ENCODE results near the gene GABRG3.
"Not testable (repeated sequence)": the region's sequence is repeated elsewhere in the genome, so short reads cannot be mapped to it uniquely, and the experiment has no call there.

The GABRG3 gene

DNA sequence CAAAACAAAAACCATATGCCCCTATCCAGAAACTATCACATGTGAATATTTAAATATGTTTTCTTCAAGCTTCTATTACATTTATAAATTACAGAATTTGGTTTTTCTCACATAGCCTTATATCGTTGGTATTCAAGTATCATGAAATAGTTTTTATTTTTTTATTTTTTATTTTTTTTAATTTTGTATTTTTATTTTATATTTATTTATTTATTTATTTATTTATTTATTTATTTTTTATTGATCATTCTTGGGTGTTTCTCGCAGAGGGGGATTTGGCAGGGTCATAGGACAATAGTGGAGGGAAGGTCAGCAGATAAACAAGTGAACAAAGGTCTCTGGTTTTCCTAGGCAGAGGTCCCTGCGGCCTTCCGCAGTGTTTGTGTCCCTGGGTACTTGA lies 32.0 kb downstream of the GABRG3 start:
- not testable (repeated sequence) for DNase-seq

DNA sequence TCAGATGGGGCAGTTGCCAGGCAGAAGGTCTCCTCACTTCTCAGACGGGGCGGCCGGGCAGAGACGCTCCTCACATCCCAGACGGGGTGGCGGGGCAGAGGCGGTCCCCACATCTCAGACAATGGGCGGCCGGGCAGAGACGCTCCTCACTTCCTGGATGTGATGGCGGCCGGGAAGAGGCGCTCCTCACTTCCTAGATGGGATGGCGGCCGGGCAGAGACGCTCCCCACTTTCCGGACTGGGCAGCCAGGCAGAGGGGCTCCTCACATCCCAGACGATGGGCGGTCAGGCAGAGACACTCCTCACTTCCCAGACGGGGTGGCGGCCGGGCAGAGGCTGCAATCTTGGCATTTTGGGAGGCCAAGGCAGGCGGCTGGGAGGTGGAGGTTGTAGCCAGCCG lies 33.2 kb downstream of the GABRG3 start:
- not testable (repeated sequence) for DNase-seq

DNA sequence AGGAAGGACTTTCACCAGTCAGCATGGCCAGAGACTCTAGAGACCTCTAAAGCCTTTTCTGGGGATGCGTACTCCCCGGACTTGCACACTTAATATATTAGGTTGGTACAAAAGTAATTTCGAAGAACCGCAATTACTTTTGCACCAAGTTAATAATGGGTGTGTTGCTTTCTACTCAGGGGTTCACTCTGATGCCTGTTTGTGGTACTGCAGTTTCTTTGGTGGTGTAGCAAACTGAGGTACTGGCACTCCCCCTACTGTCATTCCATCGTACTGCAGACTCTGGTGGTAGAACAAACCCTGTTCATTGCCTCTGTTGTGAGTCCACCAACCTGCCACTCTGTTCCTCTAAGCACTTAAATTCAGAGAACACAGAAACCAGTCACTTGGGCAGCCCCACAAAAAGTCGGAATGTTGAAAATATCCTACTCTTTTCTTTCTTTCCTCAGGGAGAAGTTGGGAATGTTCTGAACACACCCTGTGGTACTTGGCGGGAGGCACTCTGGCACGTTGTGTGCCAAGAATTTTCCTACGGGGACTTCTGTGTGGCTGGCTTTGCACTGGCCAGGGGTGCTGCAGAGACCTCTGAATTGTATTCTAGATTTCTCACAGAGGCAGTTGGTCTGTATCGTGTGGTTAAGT lies 46.3 kb downstream of the GABRG3 start:
- peak; percentile 81 for DNase-seq

DNA sequence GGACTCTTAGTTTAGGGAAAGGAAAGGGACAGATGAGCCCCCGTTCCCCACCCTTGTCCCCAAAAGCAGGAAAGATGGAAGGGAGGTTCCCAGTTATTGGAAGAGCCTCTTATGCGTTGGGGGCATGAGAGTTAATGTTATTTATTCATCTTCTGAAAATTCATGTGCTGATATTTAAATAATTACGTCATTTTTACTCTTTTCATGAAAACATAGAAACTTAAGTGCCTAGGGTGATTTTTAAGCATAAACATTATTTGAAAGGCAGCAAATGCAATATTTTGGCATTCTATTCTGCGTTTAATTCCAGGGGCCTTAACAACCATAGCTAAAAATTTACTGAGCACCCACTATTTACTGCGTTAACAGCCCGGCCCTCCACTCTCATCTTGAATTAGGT lies 48.7 kb downstream of the GABRG3 start:
- no peak for DNase-seq

DNA sequence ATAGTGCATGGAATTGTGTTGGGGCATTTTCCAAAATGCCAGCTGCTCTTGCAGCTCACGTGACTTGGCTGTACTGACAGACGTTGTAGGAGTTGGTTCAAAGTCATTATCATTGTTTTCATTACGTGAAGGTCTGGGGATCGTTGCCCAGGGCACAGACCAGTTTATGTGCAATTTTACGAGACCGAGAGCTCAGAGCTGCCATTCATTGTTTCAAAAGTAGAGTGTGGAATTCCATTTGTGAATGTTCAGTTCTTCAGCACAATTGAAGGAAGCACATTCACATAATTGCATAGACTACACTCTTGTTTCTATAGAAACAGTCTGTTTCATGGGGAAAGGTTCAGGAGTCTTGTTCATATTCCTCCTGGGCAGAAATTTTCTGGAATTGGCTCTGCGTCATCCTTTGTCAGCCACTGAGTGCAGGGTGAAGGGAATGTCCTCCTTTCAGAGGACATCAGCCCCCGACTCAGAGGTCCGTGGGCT lies 54.5 kb downstream of the GABRG3 start:
- DNase-seq, result no peak

DNA sequence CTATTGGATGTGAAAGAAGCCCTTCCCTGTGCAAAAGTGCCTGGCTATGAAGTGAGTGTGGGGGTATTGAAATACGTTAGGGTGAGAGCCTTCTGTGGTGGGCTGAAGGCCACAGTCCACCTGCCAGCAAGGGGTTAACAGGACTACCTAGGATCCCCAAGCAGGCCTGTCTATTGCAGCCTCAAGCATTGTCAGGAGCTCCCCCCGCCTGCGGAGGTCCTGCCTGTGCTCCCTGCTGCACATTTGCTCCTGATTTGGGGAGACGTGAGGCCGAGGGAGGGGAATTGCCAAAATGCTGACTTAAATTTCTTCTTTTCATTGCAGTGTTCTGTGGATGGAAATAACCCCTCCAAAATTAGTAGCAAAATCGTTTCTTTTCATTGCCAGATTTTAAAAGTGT lies 56.2 kb downstream of the GABRG3 start:
- no peak for DNase-seq

DNA sequence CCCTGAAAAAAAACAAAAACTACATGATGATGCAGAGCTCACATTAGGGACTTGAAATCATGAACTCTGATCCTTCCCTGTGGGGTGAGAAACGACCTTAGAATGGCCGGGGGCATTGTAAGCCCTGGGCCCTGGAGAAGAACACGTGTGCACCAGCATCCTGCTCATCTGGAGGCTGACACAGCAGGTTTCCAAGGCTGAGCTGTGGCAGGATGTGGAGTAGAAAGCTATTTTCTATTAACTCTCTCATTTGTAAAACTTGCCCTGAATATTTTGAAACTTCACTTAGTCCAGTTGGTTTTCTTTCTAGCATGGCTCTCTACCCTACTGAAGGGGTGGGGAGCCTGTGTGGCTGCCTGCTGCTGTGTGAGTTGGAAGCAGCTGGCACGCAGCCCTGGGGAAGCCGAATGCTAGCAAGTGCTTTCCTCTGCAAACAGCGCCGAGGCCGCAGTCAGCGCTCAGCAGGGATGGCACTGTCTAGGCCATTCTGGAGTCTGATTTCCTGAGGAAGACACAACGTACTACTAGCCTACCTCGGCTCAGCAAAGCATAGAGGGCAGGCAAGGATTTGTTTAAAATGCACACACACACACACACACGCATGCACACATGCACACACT lies 58.0 kb downstream of the GABRG3 start:
- peak; percentile 33 for DNase-seq

DNA sequence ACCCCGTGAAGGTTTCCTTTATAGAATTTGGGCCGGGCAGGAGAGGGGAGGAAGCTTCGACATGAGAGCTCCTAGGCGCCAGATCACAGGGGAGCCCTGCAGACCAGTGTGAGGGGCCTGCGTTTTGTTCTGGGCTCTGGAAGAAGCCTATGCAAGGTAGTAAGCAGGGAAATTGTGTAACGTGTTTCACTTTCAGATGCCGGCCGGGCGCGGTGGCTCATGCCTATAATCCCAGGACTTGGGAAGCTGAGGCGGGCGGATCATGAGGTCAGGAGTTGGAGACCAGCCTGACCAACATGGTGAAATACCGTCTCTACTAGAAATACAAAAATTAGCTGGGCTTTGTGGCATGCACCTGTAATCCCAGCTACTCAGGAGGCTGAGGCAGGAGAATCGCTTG lies 65.2 kb downstream of the GABRG3 start:
- no peak for DNase-seq

DNA sequence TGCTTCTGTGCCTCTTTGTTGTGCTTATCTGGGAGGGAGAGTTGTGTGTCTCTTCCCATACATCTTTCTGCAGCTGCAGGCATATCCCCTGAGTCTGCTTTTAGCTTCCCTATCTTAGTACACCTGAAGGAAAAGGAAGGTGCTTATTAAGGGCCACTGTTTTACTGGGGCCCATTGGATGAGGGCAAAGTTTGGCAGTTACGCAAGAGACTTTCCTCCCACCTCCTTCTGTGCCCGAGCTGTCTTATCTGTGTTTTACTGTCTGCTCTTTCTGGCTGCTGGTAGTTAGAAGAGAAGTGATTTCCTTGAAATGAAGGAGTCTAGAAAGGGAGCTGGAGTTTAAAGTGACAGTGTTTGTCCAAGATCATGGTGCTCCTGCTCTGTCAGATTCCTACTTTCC lies 66.5 kb downstream of the GABRG3 start:
- no peak for DNase-seq

DNA sequence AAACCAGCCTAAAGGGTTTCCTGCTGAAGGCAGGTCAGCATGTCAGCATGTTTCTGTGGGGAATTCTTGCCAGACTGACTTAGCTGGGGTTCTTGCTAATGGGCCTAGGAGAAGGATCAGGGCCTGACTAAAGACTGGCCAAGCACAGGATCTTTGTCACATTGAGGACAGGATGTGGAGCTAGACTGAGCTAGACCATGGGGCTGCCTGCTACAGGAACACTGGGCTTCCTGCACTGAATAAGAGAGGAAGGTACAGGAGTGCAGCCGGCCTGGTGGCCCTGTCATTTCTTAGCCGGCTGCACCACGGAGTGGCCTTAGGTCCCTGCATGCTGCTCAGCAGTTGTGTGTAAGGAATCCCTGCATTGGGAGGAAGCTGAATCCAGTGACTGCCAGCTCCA lies 68.2 kb downstream of the GABRG3 start:
- no peak for DNase-seq

DNA sequence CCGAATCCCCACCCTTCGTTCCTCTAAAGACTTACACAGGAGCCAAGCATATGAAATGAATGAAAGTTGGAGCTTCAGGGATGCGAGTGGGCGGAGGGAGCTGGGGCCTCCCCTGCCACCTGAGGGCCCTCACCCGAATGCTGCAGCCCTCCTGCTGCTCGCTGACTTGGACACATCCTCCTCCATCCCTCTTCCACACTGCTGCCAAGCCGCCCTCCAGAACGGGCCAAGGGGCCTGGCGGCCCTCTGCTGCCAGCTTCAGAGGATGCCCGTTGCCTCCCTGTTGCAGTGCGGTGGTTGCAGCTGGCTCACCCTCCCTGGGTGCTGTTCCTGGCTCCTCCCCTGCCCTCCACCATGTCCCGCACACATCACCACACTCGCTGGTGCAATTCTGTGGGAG lies 71.2 kb downstream of the GABRG3 start:
- no peak for DNase-seq

DNA sequence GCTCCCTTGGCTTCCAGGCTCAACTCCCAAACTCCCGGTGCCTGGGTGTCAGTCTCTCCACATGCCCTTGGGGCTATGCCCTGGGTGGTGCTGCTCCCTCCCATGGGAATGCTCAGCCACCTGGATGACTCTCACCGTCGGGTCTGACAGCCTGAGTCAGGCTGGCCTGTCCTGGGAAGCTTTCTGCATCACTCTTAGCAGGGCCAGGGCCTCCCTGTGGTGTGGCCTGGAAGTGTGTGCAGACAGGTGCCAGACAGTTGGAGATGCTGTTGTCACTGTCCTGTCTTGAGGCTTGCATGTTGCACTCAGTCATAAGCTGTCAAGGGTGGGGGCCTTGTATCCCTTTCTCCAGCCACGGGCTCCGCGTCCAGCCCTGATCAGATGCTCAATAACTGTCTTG lies 71.7 kb downstream of the GABRG3 start:
- no peak for DNase-seq

DNA sequence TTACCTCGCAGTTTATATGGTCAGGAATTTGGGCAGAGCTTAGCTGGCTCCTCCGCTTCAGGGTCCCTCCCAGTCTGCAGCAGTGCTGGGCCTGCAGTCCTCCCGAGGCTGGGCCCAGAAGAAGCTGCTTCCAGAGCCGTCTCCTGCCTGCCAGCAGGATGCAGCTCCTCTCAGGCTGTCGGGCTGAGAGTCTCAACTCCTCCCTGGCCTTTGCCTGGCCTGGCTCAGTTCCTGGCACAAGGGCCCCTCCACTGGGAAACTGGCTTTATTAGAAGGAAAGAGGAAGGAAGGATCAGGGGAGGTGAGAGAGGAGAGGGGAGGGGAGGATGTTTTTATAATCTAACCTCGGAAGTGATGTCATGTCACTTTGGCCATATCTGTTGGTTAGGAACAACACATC lies 72.8 kb downstream of the GABRG3 start:
- no peak for DNase-seq

DNA sequence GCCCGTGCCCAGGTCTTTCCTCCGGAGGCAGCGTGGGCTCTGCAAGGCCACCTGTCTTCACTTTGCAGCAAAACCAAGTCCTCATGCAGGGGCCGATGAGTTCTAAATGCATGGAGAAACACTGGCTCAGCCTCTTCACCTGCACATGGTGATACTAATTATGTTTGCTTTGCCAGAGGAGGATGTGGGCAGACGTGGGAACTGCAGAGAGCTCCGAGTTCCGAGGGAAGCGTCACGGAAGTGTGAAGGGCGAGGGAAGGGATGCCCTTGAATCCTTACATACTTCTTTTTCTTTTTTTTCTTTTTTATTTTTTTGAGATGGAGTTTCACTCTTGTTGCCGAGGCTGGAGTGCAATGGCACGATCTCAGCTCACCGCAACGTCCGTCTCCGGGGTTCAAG lies 74.8 kb downstream of the GABRG3 start:
- no peak for DNase-seq

DNA sequence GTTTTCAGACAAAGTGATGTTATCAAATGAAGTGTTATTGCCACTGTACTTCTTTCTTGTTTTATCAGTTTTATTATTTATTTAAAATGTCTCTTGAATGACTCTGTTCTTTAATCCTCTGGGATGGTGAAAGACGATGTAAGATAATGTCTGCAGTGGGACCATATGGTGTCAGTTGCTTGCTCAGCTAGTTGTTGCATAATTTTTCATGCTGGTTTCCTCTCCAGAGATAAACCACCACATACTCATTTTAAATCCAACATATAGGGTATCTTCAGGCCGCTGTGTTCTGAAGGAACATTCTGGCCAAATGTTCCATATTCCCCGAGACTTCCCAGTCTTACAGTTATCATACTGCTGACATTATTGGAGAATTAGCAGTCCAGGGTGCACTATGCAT lies 75.9 kb downstream of the GABRG3 start:
- DNase-seq, result no peak

DNA sequence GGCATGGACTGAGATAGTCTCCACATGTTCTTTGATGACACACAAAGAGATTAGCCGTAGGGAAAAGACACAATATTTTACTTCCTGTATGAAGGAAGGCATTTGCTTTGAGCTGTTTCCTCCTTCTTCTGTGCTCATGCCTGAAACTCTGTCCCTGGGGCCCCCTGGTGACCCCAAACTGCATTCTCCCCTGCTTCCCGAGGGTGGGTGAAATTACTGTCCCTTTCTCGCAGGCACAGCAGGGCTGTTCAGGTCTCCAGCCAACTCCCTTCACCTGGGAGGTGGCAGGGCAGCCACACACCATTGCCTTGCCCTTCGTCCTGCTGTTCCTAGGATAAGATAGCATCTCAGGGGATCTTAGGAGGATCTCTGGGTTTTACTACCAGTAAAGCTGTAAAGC lies 79.2 kb downstream of the GABRG3 start:
- no peak for DNase-seq

DNA sequence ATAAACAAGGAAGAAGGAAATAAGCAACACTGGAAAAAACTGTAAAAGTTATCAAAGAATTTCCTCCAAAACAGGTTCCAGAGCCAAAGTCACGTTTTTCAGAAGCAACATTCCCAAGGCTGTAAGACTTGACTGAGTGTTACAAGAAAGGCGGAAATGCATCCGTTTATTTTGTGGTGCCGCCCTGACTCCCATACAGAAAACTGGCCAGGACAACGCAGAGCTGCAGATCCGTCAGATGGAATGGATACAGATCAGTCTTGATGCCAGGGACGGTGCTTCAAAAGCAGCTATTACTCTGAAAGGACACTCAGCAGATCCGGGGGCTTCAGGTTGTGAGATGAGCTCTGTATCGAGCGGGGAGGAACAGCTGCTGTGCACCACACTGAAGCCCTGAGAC lies 83.4 kb downstream of the GABRG3 start:
- no peak for DNase-seq

DNA sequence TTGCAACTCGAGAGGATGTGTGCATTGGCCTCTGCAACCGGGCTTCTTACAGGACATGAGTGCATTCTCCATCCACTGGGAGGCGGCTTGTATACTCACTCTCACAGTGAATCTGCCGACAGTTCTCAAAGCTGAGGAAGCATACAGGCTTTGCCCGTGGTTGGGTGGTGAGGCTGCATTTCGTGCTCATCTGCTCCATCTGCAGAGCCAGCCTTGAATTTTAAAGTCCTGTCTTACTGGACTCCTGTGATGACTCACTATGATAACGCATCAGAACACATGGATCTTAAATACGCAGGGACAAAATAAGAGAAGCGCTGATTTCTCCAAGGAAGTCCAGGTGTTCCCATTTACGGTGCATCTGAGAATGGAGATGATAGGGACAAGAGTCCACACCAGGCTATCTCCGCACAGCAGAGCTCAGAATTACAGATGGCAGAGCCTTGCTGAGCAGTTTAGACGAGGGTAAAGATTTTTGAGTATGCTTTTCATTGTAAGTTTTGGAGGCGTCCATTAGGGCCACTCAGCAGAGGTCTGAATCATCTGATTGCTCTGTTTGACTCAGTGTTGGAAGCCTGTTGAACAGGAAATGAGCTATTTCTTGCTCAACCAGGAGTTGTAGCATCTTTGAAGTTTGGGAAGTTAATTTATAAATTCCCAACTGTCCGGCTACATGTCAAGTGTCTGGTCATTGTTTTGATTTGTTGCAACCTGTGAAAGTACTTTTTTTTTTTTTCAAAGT lies 87.1 kb downstream of the GABRG3 start:
- peak; percentile 44 for DNase-seq

DNA sequence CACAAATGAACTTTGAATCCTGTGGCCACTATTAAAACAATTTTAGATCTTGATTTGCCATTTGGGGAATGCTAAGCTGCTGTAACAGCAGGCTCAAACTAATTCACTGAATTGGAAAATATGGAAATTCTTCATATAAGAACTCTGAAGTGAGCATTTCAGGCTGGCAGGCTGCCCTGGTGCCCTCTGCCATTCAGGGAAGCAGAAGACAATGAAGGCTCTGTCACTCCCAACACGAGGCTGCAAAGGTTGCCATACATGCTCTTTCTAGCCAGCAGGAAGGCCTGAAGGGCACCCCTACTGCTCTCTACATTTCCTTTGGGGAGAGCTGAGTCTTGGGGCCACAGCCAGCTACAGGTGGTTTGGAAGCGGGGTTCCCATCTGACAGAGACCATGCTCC lies 88.0 kb downstream of the GABRG3 start:
- no peak for DNase-seq

DNA sequence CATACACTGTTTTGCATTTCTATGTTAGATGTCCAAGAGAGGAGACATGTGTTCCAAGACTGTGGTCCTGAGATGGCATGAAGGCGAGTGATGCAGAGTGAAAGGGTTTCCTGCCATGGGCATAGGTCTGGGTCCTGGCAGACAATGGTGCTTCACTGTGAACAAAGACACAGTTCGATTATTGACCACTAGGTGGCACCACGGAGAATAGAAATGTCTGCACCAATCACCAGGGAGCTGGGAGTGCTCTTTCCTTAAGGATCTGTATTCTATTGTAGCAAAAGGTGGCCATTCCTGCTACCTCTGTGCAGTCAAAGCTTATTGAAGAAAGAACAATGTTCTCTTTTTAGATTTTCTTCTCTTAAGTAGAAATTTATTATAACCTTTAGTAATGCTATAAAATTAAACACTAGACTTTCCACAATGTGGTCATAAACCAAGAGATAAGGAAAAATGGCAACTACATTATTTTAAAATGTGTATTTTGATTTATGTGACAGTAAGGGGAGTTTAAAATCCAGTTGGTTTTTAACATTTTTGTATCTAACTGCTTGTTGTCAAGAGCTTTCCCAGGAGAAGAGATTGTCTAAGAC lies 88.7 kb downstream of the GABRG3 start:
- DNase-seq, result peak; percentile 62

DNA sequence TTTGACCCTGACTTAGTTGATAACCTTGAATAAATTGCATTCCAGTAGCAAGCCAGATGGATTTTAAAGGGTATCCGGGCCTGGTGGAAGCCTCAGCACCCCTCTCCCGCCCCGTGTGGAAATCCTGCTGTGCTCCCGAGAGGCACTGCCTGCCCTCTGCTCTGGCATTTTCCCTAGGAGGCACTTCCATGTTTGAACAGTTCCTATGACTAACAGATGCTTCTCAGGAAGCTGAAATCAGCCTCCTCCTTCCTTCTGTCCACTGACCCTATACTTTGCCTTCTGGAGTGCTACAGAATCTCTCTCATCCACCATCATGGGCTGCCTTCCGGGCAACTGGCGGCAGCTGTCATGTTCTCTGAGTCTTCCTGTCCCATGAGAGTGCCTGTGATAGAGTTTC lies 90.8 kb downstream of the GABRG3 start:
- DNase-seq, result no peak

DNA sequence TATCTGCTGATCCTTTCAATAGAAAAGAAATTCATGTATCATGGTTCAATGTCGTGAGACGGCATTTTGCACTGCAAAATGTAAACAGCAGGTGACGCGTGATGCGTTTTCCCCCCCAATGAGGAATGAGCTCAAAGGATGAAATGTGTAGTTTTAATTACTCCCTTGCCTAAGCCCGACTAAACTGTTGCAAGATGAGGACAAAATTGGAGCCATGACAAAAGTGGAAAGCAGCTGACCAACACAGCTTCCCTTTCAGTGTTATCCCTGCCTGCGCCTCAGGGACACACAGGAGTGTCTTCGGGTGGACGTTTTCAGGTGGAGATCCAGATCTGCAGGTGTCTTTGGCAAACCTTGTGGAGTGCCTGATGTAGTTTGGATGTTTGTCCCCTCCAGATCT lies 92.0 kb downstream of the GABRG3 start:
- DNase-seq, result no peak

DNA sequence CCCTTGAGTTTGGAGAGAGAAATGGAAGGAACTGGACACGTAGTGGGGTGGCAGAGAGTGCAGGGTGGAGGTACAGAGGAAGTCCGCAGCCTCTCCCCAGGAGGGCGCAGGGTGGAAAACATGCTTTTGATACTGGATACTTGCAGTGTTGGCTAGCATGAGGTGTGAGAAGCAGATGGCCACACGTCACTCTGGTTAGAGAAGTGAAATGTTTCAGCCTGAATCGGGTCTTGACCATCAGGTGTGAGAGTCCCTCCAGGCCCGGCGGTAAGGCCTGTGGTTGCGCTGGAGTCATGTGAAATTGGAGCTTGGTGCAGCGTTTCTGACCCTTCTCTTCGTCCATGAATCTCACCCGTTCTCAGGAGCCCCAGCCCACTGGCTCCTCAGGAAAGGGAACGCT lies 93.1 kb downstream of the GABRG3 start:
- DNase-seq, result no peak

DNA sequence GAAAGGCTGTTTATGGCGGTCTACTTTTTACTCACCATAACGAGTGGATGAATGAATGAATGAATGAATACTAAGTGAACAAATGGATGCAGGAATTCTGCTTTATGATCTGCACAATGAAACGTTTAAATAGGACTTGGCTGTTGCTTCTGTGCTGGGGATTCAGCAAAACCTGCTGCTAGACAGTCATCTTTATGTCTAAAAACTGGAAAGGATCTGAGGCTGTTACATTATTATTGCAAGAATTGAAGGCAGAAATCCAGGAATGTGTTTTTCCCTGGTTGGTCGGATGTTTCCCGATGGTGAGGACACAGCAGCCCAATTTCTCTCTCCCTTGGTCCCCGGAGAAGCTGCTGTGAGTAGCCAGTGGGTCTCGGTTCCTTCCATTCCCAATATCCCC lies 94.2 kb downstream of the GABRG3 start:
- DNase-seq, result no peak
